HEK293 (cell line): Measurements from ENCODE around the gene LRFN2.

Experiments
- KLF7 ChIP-seq: fragments of 450-650 bp; formaldehyde crosslinking; IDR thresholded peaks from 2 replicates; pipeline ENCODE4 v1.5.1; 2016; ENCODE audit warnings: missing biosample characterization, missing genetic modification characterization, borderline replicate concordance
- REPIN1 ChIP-seq: fragments of 450-650 bp; formaldehyde crosslinking; IDR thresholded peaks from 2 replicates; pipeline ENCODE4 v1.5.1; 2017; ENCODE audit warnings: missing biosample characterization, missing genetic modification characterization, low read depth
- SALL2 ChIP-seq: fragments of 450-650 bp; formaldehyde crosslinking; IDR thresholded peaks from 2 replicates; pipeline ENCODE4 v1.5.0; 2017; ENCODE audit warnings: missing biosample characterization, mild to moderate bottlenecking, missing genetic modification characterization, borderline replicate concordance
- ZNF146 ChIP-seq: fragments of 450-650 bp; formaldehyde crosslinking; IDR thresholded peaks from 2 replicates; pipeline ENCODE4 v1.5.1; 2016; ENCODE audit warnings: missing biosample characterization, missing genetic modification characterization
- ZNF416 ChIP-seq: fragments of 450-650 bp; formaldehyde crosslinking; IDR thresholded peaks from 2 replicates; pipeline ENCODE4 v1.5.1; 2016; ENCODE audit warnings: missing biosample characterization, missing genetic modification characterization
- ZNF510 ChIP-seq: fragments of 450-650 bp; formaldehyde crosslinking; IDR thresholded peaks from 2 replicates; pipeline ENCODE4 v1.5.1; 2018; ENCODE audit warnings: mild to moderate bottlenecking, missing genetic modification characterization, missing biosample characterization; ENCODE audit not compliant: insufficient replicate concordance
- ZNF76 ChIP-seq: fragments of 450-650 bp; formaldehyde crosslinking; IDR thresholded peaks from 2 replicates; pipeline ENCODE4; 2016; ENCODE audit warnings: low read depth, missing biosample characterization, missing genetic modification characterization, borderline replicate concordance
- ZNF776 ChIP-seq: fragments of 450-650 bp; formaldehyde crosslinking; IDR thresholded peaks from 2 replicates; pipeline ENCODE4 v1.5.0; 2017; ENCODE audit warnings: missing biosample characterization, missing genetic modification characterization, borderline replicate concordance
- ZNF843 ChIP-seq: fragments of 450-650 bp; formaldehyde crosslinking; IDR thresholded peaks from 2 replicates; pipeline ENCODE4 v1.5.1; 2016; ENCODE audit warnings: missing biosample characterization, missing genetic modification characterization
- TF ChIP-seq, protein P1 (sequence below): fragments of 450-650 bp; formaldehyde crosslinking; IDR thresholded peaks from 2 replicates; pipeline ENCODE4 v1.5.1; 2016; ENCODE audit warnings: missing biosample characterization, missing genetic modification characterization
- TF ChIP-seq, protein P2 (sequence below): fragments of 450-650 bp; formaldehyde crosslinking; IDR thresholded peaks from 2 replicates; pipeline ENCODE4 v1.5.1; 2016; ENCODE audit warnings: missing biosample characterization, missing genetic modification characterization
- TF ChIP-seq, protein P3 (sequence below): fragments of 450-650 bp; formaldehyde crosslinking; IDR thresholded peaks from 2 replicates; pipeline ENCODE4 v1.5.1; 2016; ENCODE audit warnings: missing biosample characterization, missing genetic modification characterization

DNA sequence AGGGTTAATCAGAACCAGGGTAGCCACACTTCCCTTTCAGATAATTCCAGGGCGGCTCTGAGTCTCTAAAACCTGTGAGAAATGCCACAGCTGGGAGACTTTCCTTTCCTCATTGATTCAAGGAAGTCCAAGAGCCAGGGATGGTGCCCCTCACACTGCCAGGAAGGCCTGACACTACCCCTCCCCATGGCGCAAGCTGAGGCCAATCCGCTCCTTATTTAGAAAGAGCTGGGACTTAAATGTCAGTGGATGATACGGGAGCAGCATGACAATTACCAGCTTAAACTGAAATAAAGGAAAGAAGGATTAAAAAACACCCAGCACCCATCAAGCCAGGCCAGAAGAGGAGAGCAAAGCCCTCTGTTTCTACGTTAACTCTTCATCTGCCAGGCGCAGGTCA is 244.4 kb downstream of the LRFN2 start:
- TF ChIP-seq, protein P1, sequence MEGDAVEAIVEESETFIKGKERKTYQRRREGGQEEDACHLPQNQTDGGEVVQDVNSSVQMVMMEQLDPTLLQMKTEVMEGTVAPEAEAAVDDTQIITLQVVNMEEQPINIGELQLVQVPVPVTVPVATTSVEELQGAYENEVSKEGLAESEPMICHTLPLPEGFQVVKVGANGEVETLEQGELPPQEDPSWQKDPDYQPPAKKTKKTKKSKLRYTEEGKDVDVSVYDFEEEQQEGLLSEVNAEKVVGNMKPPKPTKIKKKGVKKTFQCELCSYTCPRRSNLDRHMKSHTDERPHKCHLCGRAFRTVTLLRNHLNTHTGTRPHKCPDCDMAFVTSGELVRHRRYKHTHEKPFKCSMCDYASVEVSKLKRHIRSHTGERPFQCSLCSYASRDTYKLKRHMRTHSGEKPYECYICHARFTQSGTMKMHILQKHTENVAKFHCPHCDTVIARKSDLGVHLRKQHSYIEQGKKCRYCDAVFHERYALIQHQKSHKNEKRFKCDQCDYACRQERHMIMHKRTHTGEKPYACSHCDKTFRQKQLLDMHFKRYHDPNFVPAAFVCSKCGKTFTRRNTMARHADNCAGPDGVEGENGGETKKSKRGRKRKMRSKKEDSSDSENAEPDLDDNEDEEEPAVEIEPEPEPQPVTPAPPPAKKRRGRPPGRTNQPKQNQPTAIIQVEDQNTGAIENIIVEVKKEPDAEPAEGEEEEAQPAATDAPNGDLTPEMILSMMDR (tag by site-specific recombination), result no peak
- TF ChIP-seq REPIN1 (no peak), ZNF843 (tag by site-specific recombination) (no peak), ZNF776 (tag by site-specific recombination) (no peak), ZNF510 (tag by site-specific recombination) (no peak), SALL2 (tag by site-specific recombination) (no peak), KLF7 (tag by site-specific recombination) (no peak), ZNF146 (no peak), ZNF76 (no peak), ZNF416 (tag by site-specific recombination) (no peak)
- TF ChIP-seq, protein P2, sequence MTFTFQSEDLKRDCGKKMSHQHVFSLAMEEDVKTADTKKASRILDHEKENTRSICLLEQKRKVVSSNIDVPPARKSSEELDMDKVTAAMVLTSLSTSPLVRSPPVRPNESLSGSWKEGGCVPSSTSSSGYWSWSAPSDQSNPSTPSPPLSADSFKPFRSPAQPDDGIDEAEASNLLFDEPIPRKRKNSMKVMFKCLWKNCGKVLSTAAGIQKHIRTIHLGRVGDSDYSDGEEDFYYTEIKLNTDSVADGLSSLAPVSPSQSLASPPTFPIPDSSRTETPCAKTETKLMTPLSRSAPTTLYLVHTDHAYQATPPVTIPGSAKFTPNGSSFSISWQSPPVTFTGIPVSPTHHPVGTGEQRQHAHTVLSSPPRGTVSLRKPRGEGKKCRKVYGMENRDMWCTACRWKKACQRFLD (tag by site-specific recombination), result no peak
- TF ChIP-seq, protein P3, sequence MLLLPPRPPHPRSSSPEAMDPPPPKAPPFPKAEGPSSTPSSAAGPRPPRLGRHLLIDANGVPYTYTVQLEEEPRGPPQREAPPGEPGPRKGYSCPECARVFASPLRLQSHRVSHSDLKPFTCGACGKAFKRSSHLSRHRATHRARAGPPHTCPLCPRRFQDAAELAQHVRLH (tag by site-specific recombination), result no peak
